Coronary artery (tissue), 2 donors: ENCODE data around the gene GALNT14.

Experiments
- DNase-seq: peaks from one replicate; pipeline ENCODE4 v3.0.0-alpha.2; 2017; ENCODE audit warnings: low spot score
- H3K27ac ChIP-seq, 2 donors: fragments of 200-600 bp; sonication (generic); one replicate each; pipeline ENCODE4 v1.5.1; 2016 to 2019
- H3K4me3 ChIP-seq: fragments of 200-600 bp; sonication (generic); 2 replicates; pipeline ENCODE4 v1.5.1; 2016; ENCODE audit warnings: mild to moderate bottlenecking, moderate library complexity
- TF ChIP-seq, protein P1 (sequence below): fragments of 200-600 bp; sonication (generic); IDR thresholded peaks from one replicate; pipeline ENCODE4 v1.5.1; 2019; ENCODE audit warnings: antibody characterized with exemption

The GALNT14 gene

DNA sequence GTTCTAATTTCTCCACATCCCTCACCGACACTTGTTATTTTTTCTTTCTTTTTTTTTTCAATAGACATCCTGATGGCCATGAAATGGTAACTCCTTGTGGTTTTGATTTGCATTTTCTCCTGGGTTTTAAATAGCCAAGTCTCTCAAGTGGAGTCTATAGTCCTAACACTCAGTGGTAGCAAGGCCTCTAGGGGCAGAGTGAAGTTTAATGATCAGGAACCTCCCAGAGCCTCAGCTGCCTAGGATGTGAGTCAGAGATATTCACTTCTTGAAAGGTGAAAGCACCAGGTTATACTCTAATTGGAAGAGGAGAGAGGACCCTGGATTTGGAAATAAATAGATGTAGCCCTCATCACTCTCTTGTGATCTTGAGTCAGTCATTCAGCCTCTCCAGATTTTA lies 268.3 kb downstream of the GALNT14 start:
- no peak overlapping the region for H3K4me3 ChIP-seq
- TF ChIP-seq, protein P1, sequence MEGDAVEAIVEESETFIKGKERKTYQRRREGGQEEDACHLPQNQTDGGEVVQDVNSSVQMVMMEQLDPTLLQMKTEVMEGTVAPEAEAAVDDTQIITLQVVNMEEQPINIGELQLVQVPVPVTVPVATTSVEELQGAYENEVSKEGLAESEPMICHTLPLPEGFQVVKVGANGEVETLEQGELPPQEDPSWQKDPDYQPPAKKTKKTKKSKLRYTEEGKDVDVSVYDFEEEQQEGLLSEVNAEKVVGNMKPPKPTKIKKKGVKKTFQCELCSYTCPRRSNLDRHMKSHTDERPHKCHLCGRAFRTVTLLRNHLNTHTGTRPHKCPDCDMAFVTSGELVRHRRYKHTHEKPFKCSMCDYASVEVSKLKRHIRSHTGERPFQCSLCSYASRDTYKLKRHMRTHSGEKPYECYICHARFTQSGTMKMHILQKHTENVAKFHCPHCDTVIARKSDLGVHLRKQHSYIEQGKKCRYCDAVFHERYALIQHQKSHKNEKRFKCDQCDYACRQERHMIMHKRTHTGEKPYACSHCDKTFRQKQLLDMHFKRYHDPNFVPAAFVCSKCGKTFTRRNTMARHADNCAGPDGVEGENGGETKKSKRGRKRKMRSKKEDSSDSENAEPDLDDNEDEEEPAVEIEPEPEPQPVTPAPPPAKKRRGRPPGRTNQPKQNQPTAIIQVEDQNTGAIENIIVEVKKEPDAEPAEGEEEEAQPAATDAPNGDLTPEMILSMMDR, result no peak
- DNase-seq, result no peak
- H3K27ac ChIP-seq, result no peak overlapping the region

DNA sequence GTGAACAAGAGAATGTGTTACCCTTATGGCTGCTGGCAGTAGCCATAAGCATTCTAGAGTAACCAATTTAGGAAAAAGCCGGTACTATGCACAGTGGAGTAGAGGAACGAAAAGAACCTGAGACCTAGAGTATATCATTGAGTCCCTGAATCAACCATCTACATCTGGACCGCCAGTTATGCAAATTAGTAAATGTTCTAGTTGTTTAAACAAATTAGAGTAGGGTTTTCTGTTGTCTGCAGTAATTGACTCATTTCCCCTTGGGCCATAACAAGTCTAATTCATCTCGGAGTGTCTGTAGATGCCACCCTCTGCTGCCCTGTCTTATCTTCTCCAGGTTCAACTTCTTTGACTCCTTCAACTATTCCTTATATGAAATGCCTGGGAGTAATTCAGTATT lies 270.9 kb downstream of the GALNT14 start:
- Histone ChIP-seq H3K27ac (no peak overlapping the region), H3K4me3 (no peak overlapping the region)
- DNase-seq, result no peak
- TF ChIP-seq, protein P1, result no peak

DNA sequence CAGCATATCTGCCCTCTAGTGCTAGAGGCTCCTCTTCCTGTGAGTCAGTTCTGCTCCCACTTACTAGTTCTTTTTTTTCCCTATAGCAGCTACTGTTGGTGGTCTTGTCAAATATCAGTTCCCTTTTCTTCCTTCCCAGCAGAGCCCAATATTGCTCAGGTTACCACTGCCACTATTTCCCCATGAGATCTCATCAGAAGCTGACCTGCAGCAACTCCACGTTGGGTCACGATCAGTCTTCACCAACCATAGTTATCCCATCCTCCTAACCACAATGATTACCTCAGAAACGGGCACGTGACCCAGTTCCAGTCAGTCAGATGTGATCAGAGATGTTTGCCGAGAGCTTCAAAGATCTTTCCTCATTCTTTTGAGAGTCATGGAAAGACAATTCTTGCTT lies 271.3 kb downstream of the GALNT14 start:
- DNase-seq, result no peak
- TF ChIP-seq, protein P1, result no peak
- Histone ChIP-seq H3K27ac (no peak overlapping the region), H3K4me3 (no peak overlapping the region)

DNA sequence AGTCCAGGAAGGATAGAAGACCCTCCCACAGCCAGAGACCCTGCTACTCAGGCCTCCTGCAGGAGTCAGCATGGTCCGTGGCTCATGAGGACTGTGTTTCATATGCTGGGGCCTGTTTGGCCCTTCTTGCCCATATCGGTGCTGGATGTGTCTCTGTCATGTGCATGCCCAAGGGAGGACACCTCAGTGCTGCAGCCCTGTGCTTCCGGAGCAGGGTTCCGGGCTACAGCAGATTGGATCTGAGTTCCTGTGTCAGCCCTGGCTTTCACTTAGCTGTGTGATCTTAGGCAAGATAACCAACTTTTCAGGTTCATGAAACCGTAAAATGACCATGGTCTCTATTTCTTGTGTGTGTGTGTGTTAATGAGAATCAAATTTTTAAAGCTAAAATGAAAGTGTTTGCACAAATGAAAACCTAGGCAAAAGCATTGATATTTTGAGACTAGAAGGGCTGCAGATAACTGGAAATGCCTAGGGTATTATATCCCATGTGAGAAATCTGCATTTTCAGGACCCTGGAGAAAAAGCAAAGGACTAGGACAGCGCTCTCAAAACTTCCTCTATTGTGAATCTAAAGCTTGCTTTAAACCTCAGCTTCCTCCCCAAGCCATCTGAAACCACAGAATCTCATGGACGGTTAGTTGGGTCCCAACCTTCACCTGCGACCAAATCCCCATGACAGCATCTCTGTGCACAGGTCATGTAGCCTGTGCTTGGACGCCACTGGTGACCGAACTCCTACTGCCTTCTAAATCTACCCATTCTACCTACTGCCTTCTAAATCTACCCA lies 272.2 kb downstream of the GALNT14 start:
- no peak for DNase-seq
- Histone ChIP-seq H3K4me3 (no peak overlapping the region), H3K27ac (no peak overlapping the region)
- TF ChIP-seq, protein P1, result no peak

DNA sequence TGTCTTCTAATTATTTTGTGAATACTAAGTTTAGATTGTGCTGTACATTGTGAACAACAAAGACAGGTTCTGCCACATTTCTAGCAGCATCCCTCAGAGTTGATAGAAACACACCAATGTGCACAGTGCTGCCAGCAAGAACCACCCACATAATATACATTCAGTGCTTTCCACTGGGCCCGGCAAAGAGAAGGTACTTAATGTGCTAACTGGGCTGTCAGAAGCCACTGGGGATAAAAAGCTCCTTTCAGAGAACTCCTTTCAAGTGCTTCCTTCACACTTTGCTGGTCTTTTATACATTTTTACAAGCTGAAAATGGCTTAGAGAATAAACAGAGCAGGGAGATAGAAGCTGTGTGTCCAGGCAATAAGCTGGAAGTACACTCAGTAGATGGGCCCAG lies 273.0 kb downstream of the GALNT14 start:
- no peak for DNase-seq
- H3K27ac ChIP-seq, result no peak overlapping the region
- TF ChIP-seq, protein P1, result no peak
- H3K4me3 ChIP-seq, result no peak overlapping the region

DNA sequence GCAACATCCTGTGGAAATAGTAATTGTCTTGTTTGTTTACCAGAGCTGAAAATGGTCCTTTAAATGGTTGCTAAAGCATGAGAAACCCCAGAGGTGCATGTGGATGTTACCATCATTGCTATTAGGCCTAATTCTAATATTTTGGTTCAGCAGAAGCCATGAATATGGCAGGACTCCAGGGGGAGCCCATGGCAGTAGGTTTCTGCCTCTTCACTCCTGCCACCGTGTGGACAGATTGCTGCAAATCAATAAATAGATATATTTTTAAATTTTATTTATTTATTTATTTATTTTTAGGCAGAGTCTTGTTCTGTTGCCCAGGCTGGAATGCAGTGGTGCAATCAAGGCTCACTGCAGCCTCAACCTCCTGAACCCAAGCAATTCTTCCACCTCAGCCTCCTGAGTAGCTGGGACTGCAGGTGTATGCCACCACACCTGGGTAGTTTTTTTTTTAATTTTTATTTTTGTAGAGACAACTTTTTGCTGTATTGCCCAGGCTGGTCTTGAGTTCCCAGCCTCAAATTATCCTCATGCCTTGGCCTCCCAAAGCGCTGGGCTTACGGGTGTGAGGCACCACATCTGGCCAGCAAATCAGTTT lies 276.1 kb downstream of the GALNT14 start:
- Histone ChIP-seq H3K4me3 (no peak overlapping the region), H3K27ac (no peak overlapping the region)
- DNase-seq, result no peak
- TF ChIP-seq, protein P1, result peak; percentile 30

DNA sequence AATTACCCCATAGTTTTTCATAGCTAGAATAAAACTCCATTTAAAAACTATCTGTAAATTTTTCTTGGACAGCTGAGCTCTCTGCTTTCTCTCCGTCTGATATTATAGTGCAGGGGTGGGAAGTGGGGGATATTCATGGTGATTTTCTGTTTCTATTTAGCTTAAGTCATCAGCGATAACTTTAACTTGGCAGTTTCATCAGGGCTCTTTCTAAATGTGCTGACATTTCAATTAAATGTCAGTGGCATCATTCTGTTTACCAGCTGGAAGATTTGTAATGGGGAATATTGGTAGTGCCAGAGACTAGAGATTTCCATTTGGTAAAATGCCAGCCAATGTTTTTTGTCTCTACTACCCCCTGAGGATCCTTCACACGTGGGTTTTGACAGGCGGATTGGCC lies 277.5 kb downstream of the GALNT14 start:
- H3K4me3 ChIP-seq, result no peak overlapping the region
- no peak for DNase-seq
- TF ChIP-seq, protein P1, result no peak
- no peak overlapping the region for H3K27ac ChIP-seq
